Smooth muscle cell (in vitro differentiated cells): ENCODE data around the gene CPA3. TPM values are rescaled to one million over a fixed set of nuclear protein-coding genes. Genes with fewer than 3 reads are reported as not detected.

ENCODE experiments used
- DNase-seq: peaks from one replicate; lab custom pipeline; 2025; ENCODE audit not compliant: unreplicated experiment; lab: John Stamatoyannopoulos, UW
- H2AFZ ChIP-seq: fragments of 200-600 bp; sonication (generic); 2 replicates; pipeline ENCODE4 v1.6.0; 2016; ENCODE audit warnings: antibody characterized with exemption, low read depth, mild to moderate bottlenecking
- H3F3A ChIP-seq: fragments of 200-600 bp; sonication (generic); 2 replicates; pipeline ENCODE4 v1.6.0; 2017; ENCODE audit warnings: antibody characterized with exemption, low read depth
- H3K27ac ChIP-seq: fragments of 200-600 bp; sonication (generic); 2 replicates; pipeline ENCODE4 v1.5.1; 2016; ENCODE audit warnings: low read depth, mild to moderate bottlenecking
- H3K27me3 ChIP-seq: fragments of 200-600 bp; sonication (generic); 2 replicates; pipeline ENCODE4 v1.6.1; 2016; ENCODE audit warnings: low read depth, mild to moderate bottlenecking
- H3K36me3 ChIP-seq: fragments of 200-600 bp; sonication (generic); 2 replicates; pipeline ENCODE4 v1.5.1; 2016; ENCODE audit warnings: low read depth
- H3K4me1 ChIP-seq: fragments of 200-600 bp; sonication (generic); 2 replicates; pipeline ENCODE4 v1.5.1; 2016; ENCODE audit warnings: low read depth
- H3K4me2 ChIP-seq: fragments of 200-600 bp; sonication (generic); 2 replicates; pipeline ENCODE4 v1.6.0; 2016; ENCODE audit warnings: mild to moderate bottlenecking
- H3K4me3 ChIP-seq: fragments of 200-600 bp; sonication (generic); 2 replicates; pipeline ENCODE4 v1.5.1; 2016; ENCODE audit warnings: mild to moderate bottlenecking
- H3K79me2 ChIP-seq: fragments of 200-600 bp; sonication (generic); 2 replicates; pipeline ENCODE4 v1.6.0; 2016; ENCODE audit warnings: low read depth, mild to moderate bottlenecking
- H3K9ac ChIP-seq: fragments of 200-600 bp; sonication (generic); 2 replicates; pipeline ENCODE4 v1.6.0; 2016; ENCODE audit warnings: low read depth
- H3K9me3 ChIP-seq: fragments of 200-600 bp; sonication (generic); replicated peaks from 2 replicates; pipeline ENCODE4 v1.5.1; 2016; ENCODE audit warnings: low read depth
- H4K20me1 ChIP-seq: fragments of 200-600 bp; sonication (generic); 2 replicates; pipeline ENCODE4 v1.6.0; 2016; ENCODE audit warnings: low read depth
- WGBS: methylation state at CpG from one replicate; pipeline ENCODE4 v1.1.7; 2016; ENCODE audit warnings: low lambda C conversion rate; 5-methylcytosine and 5-hydroxymethylcytosine counted together
- polyA plus RNA-seq: library from polyadenylated mRNA; unstranded; fragments of >200 nt; fragmentation: Nextera tagmentation; extraction: Ambion mirVana; gene quantifications from 2 replicates; pipeline ENCODE4 v1.2.1, GENCODE V29; 2016
- total RNA-seq: library from RNA; depleted of rRNA; stranded (reverse); fragments of >200 nt; gene quantifications from 2 replicates; pipeline ENCODE4 v1.2.3, GENCODE V29; 2014
- TF ChIP-seq, protein P1 (sequence below): fragments of 200-600 bp; sonication (generic); IDR thresholded peaks from 2 replicates; pipeline ENCODE4 v1.5.1; 2017; ENCODE audit warnings: borderline replicate concordance, mild to moderate bottlenecking, antibody characterized with exemption; ENCODE audit not compliant: insufficient read depth, poor library complexity, severe bottlenecking

Gene CPA3
- total and polyA plus RNA-seq, 2 experiments from 2014 or later, result not detected

DNA sequence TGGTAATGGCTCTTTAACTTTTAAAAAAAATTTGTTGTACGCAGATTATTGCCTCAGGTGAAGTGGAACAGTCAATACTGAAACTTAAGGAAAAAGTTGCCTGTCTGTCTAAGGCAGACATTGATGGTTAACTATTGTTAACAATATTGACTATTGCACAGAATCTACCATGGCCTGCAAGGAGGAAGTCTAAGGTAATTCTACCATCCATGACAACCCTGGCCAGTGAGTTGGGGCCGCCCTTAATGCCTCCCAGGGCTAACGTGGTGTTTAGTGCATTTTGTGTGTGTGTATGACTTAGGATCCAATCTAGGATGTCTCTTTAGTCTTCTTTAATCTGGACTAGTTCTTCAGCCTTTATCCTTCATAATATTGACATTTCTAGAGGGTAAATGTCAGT is 39.6 kb upstream of the CPA3 start:
- no peak for DNase-seq
- Histone ChIP-seq H3F3A (no peaks in the 10 kb centered on the region), H3K36me3 (no peaks in the 10 kb centered on the region), H2AFZ (no peak overlapping the region), H3K4me2 (no peak overlapping the region), H3K4me1 (no peaks in the 10 kb centered on the region), H3K9me3 (no peaks in the 10 kb centered on the region), H3K9ac (no peak overlapping the region), H3K27ac (no peak overlapping the region), H4K20me1 (no peaks in the 10 kb centered on the region), H3K4me3 (no peak overlapping the region), H3K27me3 (no peaks in the 10 kb centered on the region), H3K79me2 (no peaks in the 10 kb centered on the region)
- TF ChIP-seq, protein P1, sequence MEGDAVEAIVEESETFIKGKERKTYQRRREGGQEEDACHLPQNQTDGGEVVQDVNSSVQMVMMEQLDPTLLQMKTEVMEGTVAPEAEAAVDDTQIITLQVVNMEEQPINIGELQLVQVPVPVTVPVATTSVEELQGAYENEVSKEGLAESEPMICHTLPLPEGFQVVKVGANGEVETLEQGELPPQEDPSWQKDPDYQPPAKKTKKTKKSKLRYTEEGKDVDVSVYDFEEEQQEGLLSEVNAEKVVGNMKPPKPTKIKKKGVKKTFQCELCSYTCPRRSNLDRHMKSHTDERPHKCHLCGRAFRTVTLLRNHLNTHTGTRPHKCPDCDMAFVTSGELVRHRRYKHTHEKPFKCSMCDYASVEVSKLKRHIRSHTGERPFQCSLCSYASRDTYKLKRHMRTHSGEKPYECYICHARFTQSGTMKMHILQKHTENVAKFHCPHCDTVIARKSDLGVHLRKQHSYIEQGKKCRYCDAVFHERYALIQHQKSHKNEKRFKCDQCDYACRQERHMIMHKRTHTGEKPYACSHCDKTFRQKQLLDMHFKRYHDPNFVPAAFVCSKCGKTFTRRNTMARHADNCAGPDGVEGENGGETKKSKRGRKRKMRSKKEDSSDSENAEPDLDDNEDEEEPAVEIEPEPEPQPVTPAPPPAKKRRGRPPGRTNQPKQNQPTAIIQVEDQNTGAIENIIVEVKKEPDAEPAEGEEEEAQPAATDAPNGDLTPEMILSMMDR, result no peak
- WGBS, result 94% methylated on average over 3 of the region's 3 CpGs

DNA sequence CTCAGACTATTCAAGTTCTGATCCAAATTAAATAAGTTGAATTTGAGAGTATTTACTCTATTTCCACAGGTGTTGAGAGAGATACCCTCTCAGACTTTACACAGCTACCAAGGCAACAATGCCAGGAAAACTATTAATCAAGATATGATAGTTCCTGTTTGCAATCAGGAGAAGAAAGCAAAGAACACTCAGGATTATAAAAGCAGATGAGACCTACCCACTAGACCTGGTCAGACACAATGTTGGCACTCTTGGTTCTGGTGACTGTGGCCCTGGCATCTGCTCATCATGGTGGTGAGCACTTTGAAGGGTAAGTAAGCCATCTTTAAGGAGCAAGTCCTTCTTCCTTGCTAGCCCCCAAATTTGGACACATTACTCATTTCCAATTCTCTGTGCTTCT is 37.5 kb upstream of the CPA3 start, which contains the start of gene CPB1:
TSS of gene CPB1 (plus strand) at position 227 of the 400 bp plus-strand sequence. CDS start at position 240, 13 bp downstream.
- Histone ChIP-seq H3K4me1 (no peaks in the 10 kb centered on the region), H3K27me3 (no peaks in the 10 kb centered on the region), H3K79me2 (no peaks in the 10 kb centered on the region), H3F3A (no peaks in the 10 kb centered on the region), H3K4me3 (no peak within 1 kb of the TSS), H3K9me3 (no peaks in the 10 kb centered on the region), H3K36me3 (no peaks in the 10 kb centered on the region), H4K20me1 (no peaks in the 10 kb centered on the region), H2AFZ (no peak within 1 kb of the TSS), H3K9ac (no peak within 1 kb of the TSS), H3K27ac (no peak within 1 kb of the TSS), H3K4me2 (no peak within 1 kb of the TSS)
- TF ChIP-seq, protein P1, result no peak
- DNase-seq, result no peak

GRCh38 chr3:148828136-148828690 is 36.9 kb upstream of the CPA3 start:
- Histone ChIP-seq H3K9me3 (no peaks in the 10 kb centered on the region), H4K20me1 (no peaks in the 10 kb centered on the region), H3K4me1 (no peaks in the 10 kb centered on the region), H3K4me3 (no peak overlapping the region), H2AFZ (no peak overlapping the region), H3K9ac (no peak overlapping the region), H3F3A (no peaks in the 10 kb centered on the region), H3K27ac (no peak overlapping the region), H3K27me3 (no peaks in the 10 kb centered on the region), H3K36me3 (no peaks in the 10 kb centered on the region), H3K79me2 (no peaks in the 10 kb centered on the region), H3K4me2 (no peak overlapping the region)
- whole genome bisulfite sequencing, result 95% methylated on average over 4 of the region's 4 CpGs
- TF ChIP-seq, protein P1, result no peak
- no peak for DNase-seq

GRCh38 chr3:148829926-148830325 is 35.2 kb upstream of the CPA3 start:
- no peak overlapping the region for H3K27ac ChIP-seq
- no peak overlapping the region for H2AFZ ChIP-seq
- TF ChIP-seq, protein P1, result no peak
- WGBS, result 92% methylated on average over 3 of the region's 3 CpGs
- no peaks in the 10 kb centered on the region for H3F3A ChIP-seq
- no peak for DNase-seq
- H3K4me3 ChIP-seq, result no peak overlapping the region
- H3K36me3 ChIP-seq, result no peaks in the 10 kb centered on the region
- no peak overlapping the region for H3K9ac ChIP-seq
- H3K4me2 ChIP-seq, result no peak overlapping the region
- H4K20me1 ChIP-seq, result no peaks in the 10 kb centered on the region
- H3K27me3 ChIP-seq, result no peaks in the 10 kb centered on the region
- no peaks in the 10 kb centered on the region for H3K4me1 ChIP-seq
- H3K79me2 ChIP-seq, result no peaks in the 10 kb centered on the region
- H3K9me3 ChIP-seq, result no peaks in the 10 kb centered on the region
